Fibroblast of lung (primary cell): ENCODE results near the gene DKK3. TPM values are rescaled to one million over a fixed set of nuclear protein-coding genes. Genes with fewer than 3 reads are reported as not detected.

Experiments used
- DNase-seq, 2 donors: peaks; one replicate each; pipeline versions ENCODE4 v3.0.0 to v3.0.0-alpha.2; 2010; ENCODE audit warnings: low read depth in 2 of 2
- H2AFZ ChIP-seq: 2 replicates; pipeline ENCODE4 v1.5.1; 2012; ENCODE audit warnings: low read length, control low read depth, inconsistent platforms
- H3K27ac ChIP-seq: 2 replicates; pipeline ENCODE4 v1.5.1; 2011; ENCODE audit warnings: low read length, control low read depth; ENCODE audit not compliant: insufficient read depth
- H3K27me3 ChIP-seq: 2 replicates; pipeline ENCODE4 v1.5.1; 2011; ENCODE audit warnings: mild to moderate bottlenecking, low read length; ENCODE audit not compliant: control insufficient read depth, insufficient read depth
- H3K36me3 ChIP-seq: 2 replicates; pipeline ENCODE4 v1.5.1; 2011; ENCODE audit warnings: low read length; ENCODE audit not compliant: control insufficient read depth, insufficient read depth
- H3K4me1 ChIP-seq: 2 replicates; pipeline ENCODE4 v1.5.1; 2011; ENCODE audit warnings: low read length; ENCODE audit not compliant: control insufficient read depth, insufficient read depth; ENCODE audit errors: extremely low read depth
- H3K4me2 ChIP-seq: 2 replicates; pipeline ENCODE4 v1.5.1; 2011; ENCODE audit warnings: low read length, control low read depth; ENCODE audit not compliant: insufficient read depth; ENCODE audit errors: extremely low read depth
- H3K4me3 ChIP-seq, 4 experiments: fragments of 200-600 bp in 1 of 4; sonication (generic) in 1 of 4; replicated peaks in 1 of 4; 2 replicates each; pipeline ENCODE4 v1.5.1; 2011 to 2016; ENCODE audit warnings: low read length in 4 of 4, low read depth in 3 of 4, mild to moderate bottlenecking in 3 of 4, control low read depth in 2 of 4, inconsistent platforms in 1 of 4, mixed read lengths in 1 of 4; ENCODE audit not compliant: insufficient read depth in 1 of 4; ENCODE audit errors: control extremely low read depth in 1 of 4
- H3K79me2 ChIP-seq: 2 replicates; pipeline ENCODE4 v1.5.1; 2012; ENCODE audit warnings: mild to moderate bottlenecking, low read length, inconsistent platforms; ENCODE audit not compliant: control insufficient read depth, insufficient read depth
- H3K9ac ChIP-seq: 2 replicates; pipeline ENCODE4 v1.5.1; 2011; ENCODE audit warnings: mild to moderate bottlenecking, low read length, control low read depth; ENCODE audit not compliant: insufficient read depth
- H3K9me3 ChIP-seq: 2 replicates; pipeline ENCODE4 v1.5.1; 2012; ENCODE audit warnings: low read depth, low read length; ENCODE audit not compliant: control insufficient read depth, insufficient read depth
- H4K20me1 ChIP-seq: 2 replicates; pipeline ENCODE4 v1.5.1; 2011; ENCODE audit warnings: low read length; ENCODE audit not compliant: control insufficient read depth, insufficient read depth; ENCODE audit errors: extremely low read depth
- EZH2 ChIP-seq: IDR thresholded peaks from 2 replicates; pipeline ENCODE4 v1.5.1; 2012; ENCODE audit warnings: low read length, control low read depth, mild to moderate bottlenecking; ENCODE audit errors: missing control alignments
- polyA plus RNA-seq, 2 donors: library from polyadenylated mRNA; depleted of rRNA in 1 of 2; stranded (reverse) in 1 of 2; unstranded in 1 of 2; fragments of >200 nt; gene quantifications; 2 replicates each; pipeline ENCODE4 v1.2.1, GENCODE V29; 2011 to 2012; ENCODE audit warnings: missing spikeins in 1 of 2
- total RNA-seq: library from RNA; depleted of rRNA; stranded (reverse); fragments of >200 nt; gene quantifications from 2 replicates; pipeline ENCODE4 v1.2.1, GENCODE V29; 2014
- TF ChIP-seq, protein P1 (sequence below), 2 donors: IDR thresholded peaks in 1 of 2; conservative IDR thresholded peaks in 1 of 2; 1 replicate in 1 of 2; 2 replicates in 1 of 2; pipeline ENCODE4 v1.5.1; 2011 to 2012; ENCODE audit warnings: low read length in 2 of 2, control low read depth in 1 of 2, inconsistent platforms in 1 of 2, low read depth in 1 of 2, mild to moderate bottlenecking in 1 of 2

The DKK3 gene
- total and polyA plus RNA-seq, 2 donors (not counting 1 experiment from before 2014, with no cell fraction given) = 1,064 to 1,566 TPM

DNA sequence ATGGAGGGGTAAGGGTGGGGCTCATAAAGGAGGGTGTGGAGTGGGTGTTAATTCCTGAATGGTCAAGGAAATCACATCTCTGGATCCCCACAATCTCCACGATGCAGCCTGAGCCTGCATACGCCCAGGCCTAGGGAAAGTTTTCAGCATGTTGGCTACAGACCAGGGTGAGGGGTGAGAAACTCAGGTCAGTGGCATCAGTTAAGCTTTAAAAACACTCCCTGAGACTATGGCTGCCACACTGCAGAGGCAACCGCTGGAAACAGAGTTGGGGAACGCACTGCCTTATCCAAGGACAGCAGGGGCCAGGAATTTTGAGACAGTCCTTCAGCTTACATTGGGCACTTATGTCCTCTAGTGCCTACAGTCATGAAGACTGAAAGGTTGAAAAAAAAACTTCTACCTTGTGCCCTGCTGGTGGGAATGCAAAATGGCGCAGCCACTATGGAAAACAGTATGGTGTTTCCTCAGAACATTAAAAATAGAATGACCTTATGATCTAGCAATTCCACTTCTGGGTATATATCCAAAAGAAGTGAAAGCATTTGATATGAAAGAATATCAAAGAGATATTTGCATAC, 19.7 kb downstream of the DKK3 start:
- Histone ChIP-seq H3K4me1 (peaks cover 56% of the 10 kb centered on the region), H3K9ac (no peak overlapping the region), H3K4me2 (peak overlapping the region; percentile 51)

DNA sequence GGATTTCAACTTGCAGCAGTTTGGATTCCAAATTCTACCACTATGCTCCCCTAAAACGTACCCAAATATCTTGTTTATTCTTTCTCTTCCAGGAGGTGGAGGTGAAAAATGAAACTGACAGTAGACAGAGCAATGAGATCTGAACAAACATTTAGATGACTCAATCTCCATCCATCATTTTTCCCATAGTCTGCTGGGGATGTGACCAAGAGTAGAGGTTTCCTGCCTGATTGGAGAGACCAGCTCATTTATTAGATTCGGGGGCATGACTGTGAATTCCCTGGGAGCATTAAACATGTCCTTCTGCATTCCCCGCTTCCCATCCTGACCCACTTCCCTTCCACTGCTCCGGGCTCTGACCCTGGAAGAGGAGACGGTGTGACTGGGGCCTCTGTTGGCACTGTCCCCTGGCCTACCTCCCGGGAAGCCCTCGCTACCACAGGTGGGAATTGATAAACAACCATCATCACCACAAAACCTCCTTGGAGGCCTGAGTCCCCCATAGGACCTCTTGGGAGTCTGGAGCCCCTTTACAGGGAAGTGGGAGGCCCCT, 20.3 kb downstream of the DKK3 start:
- Histone ChIP-seq H3K27me3 (no peaks in the 10 kb centered on the region), H2AFZ (no peak overlapping the region), H4K20me1 (no peaks in the 10 kb centered on the region), H3K4me3 (no peak overlapping the region), H3K79me2 (peaks cover 13% of the 10 kb centered on the region), H3K9me3 (no peaks in the 10 kb centered on the region), H3K27ac (peak overlapping the region; percentile 57), H3K4me2 (peak overlapping the region; percentile 51), H3K4me1 (peaks cover 59% of the 10 kb centered on the region), H3K36me3 (peaks cover 4% of the 10 kb centered on the region), H3K9ac (no peak overlapping the region)
- peak; percentile 48 to 86 for DNase-seq
- TF ChIP-seq, protein P1, sequence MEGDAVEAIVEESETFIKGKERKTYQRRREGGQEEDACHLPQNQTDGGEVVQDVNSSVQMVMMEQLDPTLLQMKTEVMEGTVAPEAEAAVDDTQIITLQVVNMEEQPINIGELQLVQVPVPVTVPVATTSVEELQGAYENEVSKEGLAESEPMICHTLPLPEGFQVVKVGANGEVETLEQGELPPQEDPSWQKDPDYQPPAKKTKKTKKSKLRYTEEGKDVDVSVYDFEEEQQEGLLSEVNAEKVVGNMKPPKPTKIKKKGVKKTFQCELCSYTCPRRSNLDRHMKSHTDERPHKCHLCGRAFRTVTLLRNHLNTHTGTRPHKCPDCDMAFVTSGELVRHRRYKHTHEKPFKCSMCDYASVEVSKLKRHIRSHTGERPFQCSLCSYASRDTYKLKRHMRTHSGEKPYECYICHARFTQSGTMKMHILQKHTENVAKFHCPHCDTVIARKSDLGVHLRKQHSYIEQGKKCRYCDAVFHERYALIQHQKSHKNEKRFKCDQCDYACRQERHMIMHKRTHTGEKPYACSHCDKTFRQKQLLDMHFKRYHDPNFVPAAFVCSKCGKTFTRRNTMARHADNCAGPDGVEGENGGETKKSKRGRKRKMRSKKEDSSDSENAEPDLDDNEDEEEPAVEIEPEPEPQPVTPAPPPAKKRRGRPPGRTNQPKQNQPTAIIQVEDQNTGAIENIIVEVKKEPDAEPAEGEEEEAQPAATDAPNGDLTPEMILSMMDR (conservative IDR thresholded peaks at IDR 0.05 in 1 of 2, IDR thresholded peaks at IDR 0.05 in 1 of 2; ENCODE audit: low read depth in 1 of 2, low read length in 2 of 2) = no peak
- TF ChIP-seq EZH2 = no peak

More for the DNA sequence above, 19.7 kb downstream of the DKK3 start:
- H3K9me3 ChIP-seq = no peaks in the 10 kb centered on the region
- no peak overlapping the region for H2AFZ ChIP-seq
- TF ChIP-seq, protein P1 (conservative IDR thresholded peaks at IDR 0.05 in 1 of 2, IDR thresholded peaks at IDR 0.05 in 1 of 2; ENCODE audit: low read depth in 1 of 2, low read length in 2 of 2) = peak in 1 of 2 donors; percentile 6
- TF ChIP-seq EZH2 = no peak
- H3K27ac ChIP-seq = peak overlapping the region; percentile 57
- DNase-seq = no peak
- H3K27me3 ChIP-seq = no peaks in the 10 kb centered on the region
- H3K36me3 ChIP-seq = peaks cover 4% of the 10 kb centered on the region
- H4K20me1 ChIP-seq = no peaks in the 10 kb centered on the region
- peaks cover 13% of the 10 kb centered on the region for H3K79me2 ChIP-seq
- no peak overlapping the region for H3K4me3 ChIP-seq

DNA sequence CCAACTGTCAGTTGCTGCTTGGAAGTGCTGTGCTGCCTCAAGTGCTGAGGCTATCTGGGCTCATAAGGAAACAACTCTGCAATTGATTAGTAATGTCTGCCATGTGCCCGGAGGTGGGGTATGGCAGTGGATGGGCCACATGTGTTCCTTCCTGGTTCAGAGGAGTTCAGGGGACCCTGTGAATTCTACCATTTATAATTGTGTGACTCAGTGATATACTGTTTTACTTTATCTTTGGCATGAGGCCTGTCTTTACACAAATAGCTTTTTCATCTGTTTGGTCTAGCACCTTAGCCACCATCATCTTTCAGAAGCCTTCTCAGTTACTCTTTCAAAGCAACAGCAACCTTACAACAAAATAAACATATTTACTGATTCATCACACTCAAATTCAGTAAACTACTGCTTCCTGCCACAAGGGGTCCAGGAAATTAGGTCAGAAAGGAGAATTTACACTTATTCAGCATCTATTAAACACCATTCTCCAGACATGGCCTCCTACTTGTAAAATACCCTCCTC, 20.9 kb downstream of the DKK3 start:
- H2AFZ ChIP-seq = no peak overlapping the region
- H3K4me2 ChIP-seq = no peak overlapping the region

More for the DNA sequence above, 20.9 kb downstream of the DKK3 start:
- Histone ChIP-seq H3K4me1 (peaks cover 62% of the 10 kb centered on the region), H3K36me3 (peaks cover 4% of the 10 kb centered on the region), H3K4me3 (no peak overlapping the region), H3K79me2 (peaks cover 13% of the 10 kb centered on the region), H3K27me3 (no peaks in the 10 kb centered on the region), H3K27ac (peak overlapping the region; percentile 57), H3K9me3 (no peaks in the 10 kb centered on the region), H3K9ac (no peak overlapping the region), H4K20me1 (no peaks in the 10 kb centered on the region)
- TF ChIP-seq EZH2 = no peak
- TF ChIP-seq, protein P1 (conservative IDR thresholded peaks at IDR 0.05 in 1 of 2, IDR thresholded peaks at IDR 0.05 in 1 of 2; ENCODE audit: low read depth in 1 of 2, low read length in 2 of 2) = peak; percentile 48 to 54
- DNase-seq = peak; percentile 57 to 89
